NCI-H524 (cell line): ENCODE results near the gene GREM2.

Source experiments
- DNase-seq, 2 experiments: peaks; one replicate each; lab custom pipeline; 2025; lab: John Stamatoyannopoulos, UW

Gene GREM2

DNA sequence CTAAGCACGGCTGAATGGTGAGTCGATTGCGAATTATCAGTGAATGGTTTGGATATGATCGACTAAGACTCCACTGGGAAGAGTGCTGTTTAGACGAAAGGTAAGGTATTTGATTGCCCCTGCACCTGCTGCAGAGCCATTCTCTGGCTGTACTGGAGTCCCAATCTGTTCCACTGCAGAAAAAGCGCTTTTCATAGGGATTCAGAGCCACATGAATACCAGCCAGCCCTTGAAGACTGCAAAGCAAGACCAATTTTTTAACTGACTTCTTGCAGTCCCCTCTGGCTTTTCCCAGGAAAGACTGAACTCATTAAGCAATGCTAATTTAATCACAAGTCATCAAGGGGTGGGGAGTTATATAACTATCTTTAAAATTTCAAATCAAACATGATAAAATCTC, 1.3 kb downstream of the GREM2 start:
- peak in 1 of 2 experiments; percentile 18 for DNase-seq

DNA sequence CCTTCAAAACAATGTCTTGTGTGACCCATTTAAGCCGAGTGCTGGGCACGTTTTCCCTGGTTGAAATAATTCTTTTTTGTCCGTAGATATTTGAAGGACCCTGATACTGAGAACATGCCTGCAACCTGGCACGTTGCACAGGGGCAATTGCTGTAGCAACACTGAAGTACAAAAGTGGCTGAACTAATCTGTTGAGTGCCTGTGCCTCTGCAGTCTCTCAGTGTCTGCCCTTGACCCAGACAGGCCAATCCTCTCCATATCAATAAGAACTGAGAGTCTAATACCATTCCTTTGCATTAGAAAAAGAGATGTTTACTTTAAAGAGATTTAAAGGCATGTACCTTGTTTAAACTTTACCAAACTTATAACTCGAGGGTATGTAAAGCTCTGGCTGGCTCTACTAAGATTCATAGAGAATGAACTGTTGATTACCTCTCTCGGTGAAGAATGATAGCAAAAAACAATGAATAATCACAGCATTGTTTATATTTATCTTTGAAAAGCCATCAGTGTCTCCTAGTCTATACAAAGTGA, 2.4 kb downstream of the GREM2 start:
- no peak for DNase-seq

DNA sequence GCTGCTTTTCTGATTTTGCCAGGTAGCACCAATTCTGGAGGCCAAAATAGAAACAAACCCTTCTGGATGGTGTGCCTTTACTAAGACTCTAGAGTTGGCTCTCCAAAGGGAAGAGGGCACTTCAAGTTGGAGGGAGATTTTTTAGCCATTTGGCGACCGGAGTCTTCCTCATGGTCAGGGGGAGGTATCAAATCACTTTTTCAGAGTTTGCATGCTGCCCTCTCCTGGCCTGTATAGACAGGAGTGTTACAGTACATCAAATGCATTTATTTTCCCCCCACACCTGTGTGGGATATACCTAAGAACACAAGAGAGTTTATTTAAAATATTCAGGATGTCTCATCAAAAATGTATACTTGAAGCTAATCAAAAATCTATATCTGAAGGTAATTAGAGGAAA, 3.2 kb downstream of the GREM2 start:
- peak in 1 of 2 experiments; percentile 64 for DNase-seq

GRCh38 chr1:240607006-240607405, 4.9 kb downstream of the GREM2 start:
- no peak for DNase-seq

DNA sequence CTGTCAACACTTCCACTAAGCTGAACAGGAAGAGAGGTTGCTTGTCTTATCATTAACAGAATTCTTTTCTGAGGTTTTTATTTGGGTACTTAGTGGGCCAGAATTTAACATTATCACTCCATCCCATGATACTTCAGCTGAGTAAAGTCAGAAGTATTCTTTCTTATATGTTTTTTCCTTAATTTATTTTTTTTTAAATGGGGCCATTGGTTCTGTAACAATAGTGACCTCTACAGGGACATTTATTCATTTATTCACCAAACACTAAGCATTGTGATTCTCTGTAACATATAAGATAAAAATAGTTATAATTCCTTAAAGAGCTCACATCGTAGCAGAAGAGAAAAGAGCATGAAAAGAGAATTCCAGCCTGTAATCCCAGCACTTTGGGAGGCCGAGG, 9.8 kb downstream of the GREM2 start:
- DNase-seq: no peak

GRCh38 chr1:240599830-240600229, 12.1 kb downstream of the GREM2 start:
- DNase-seq: no peak

- no peak for DNase-seq
Observed at GRCh38 chr1:240599299-240599698, 12.7 kb downstream of the GREM2 start.

DNA sequence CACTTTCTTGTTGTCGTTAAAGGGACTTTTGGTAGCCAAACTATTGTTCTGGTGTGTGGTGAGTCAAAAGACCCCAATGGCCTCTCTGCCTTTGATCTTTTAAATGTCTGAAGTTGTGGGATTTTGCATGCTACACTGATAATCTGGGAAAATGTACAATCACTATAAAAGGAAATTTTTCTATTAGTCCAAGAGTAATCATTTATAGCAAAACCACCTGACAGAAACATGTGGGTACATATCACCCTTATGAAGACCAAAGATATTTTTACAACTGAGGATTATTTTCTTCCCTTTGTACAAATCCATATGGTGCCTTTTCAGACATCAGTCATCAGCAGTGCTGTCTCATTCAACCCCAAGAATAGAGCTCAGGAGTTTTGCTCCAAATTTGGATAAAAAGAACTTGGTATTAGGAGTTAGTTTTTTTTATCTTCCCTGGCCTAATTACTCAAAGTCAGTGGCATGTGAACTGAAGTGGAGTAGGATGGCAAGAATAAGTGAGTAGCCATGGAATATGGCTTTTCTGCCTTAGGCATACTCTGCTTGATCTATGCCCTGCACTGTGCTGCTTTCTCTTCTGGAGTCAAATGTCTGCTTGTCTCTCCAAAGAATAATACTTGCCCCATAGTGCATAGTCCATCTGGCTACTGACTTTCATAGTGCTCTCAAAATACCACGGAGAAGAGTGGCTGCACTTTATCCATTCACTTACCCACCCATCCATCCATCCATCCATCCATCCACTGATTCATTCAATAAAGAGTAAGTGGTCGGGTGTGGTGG, 13.5 kb downstream of the GREM2 start:
- DNase-seq: no peak

DNA sequence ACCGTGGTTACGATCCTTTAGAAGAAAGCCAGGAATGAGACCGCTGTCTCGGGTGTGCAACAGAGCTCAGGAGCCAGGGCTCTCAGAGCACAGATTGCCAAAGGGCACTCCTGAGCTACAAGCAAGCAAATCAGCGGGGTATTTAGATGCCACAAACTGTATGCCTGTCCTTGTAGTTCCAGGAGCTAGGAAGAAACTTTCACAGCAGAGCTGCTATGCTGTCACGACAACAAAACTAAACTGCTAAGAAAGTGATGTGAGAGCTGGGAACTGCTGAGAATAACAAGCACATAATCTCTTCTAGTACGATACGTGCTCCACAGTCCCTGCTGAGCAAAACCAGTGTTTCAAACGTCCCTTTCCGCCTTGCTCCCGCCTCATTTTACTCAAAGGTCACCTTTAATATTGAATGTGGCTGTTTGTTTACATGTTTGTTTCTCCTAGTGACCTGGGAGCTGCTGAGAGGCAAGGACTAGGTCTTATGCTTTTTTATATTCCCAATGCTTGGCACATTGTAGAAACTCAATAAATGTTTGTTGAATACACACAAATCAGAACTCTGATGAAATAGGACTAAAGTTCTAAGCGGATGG, 14.7 kb downstream of the GREM2 start:
- no peak for DNase-seq

GRCh38 chr1:240595476-240595875, 16.5 kb downstream of the GREM2 start:
- DNase-seq: peak in 1 of 2 experiments; percentile 33

DNA sequence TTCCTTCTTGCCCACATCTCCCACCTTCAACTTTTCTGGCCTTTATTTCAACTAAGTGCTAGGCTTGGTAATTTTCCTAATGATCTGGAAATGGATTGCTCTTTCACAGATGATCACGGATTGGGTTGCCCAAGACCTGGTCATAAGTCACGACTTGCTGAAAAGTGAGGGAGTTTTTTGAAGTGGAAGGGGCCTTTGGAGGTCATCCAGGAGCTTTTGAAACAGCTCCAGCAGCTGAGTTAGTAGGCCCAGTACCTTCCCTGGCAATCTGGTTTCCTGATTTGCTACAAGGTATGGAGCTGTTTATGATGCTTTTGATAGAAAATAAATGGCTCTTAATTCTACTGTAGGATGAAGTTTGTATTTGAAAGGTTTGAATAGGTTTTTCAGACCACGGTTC, 20.4 kb downstream of the GREM2 start:
- no peak for DNase-seq

DNA sequence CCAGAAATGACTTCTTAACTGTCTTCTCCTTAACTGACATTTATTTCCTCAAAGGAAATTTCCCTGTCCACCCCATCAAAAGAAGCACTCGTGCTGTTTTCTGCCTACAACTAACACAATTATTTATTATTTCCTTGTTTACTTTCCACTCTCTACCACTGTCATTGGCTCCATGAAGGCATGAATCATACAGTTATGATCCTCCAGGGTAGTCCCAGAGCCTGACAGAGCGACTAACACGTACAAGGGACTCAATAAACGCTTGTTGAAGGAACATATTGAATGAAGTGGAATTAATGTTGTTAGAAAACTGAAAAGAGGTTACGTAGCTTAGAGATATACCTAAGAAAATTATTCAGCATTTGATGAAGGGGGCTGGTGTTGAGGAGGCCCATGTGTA, 20.9 kb downstream of the GREM2 start:
- DNase-seq: no peak

- peak in 1 of 2 experiments; percentile 30 for DNase-seq
Observed at GRCh38 chr1:240589585-240590110, 22.3 kb downstream of the GREM2 start.

DNA sequence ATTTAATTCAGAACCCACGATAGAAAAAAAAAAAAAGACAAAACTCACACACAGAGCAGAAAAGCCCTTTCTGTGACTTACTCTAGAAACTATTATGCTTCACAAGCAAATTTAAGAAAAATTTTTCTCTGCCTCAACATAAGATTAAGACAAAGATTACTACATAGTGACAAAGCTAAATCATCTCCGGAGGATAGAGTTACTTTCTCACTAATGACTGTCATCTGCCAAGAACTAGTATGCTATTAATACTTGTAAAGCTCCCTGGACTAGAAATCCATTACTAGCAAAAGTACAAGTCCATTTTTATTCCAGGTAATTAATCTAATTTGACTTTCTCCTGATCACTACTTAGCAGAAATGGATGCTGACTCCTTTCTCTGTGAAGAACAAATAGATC, 25.9 kb downstream of the GREM2 start:
- peak in 1 of 2 experiments; percentile 30 for DNase-seq

DNA sequence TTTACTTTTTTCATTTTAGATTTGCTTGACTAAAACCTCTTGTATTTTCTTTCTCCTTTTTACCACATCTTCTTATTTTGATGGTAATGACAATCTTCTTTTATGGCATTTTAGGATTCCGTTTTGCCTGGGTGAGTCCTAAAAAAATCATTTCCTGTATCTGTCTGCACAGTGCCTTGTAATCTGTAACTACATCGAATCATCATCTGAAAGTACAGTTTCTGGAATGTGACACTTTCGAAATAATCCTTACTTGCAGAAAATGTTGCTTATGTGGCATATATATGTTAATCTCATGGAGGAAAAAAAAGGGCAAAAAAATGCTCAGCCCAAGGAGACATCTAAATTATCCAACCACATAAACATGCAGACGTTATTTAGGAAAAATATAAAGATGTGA, 29.0 kb downstream of the GREM2 start:
- DNase-seq: no peak

DNA sequence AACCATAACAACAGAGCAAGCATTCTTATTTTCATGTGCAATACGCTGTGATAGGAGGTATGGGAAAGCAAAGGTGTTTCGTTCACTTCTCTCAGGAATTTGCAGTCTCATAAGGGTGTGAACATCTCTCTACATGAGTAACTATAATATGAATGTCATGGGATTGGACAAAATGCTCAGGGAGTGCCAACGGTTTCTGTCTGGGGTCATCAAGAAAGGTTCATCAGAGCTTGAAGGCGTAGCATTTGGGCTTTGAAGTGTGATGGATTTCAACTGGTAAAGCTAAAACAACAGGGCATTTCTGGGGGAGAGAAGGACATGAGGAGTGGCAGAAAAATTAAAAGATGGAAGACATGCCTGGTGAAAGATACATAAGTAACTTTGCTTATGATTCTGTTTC, 32.4 kb downstream of the GREM2 start:
- DNase-seq: no peak

DNA sequence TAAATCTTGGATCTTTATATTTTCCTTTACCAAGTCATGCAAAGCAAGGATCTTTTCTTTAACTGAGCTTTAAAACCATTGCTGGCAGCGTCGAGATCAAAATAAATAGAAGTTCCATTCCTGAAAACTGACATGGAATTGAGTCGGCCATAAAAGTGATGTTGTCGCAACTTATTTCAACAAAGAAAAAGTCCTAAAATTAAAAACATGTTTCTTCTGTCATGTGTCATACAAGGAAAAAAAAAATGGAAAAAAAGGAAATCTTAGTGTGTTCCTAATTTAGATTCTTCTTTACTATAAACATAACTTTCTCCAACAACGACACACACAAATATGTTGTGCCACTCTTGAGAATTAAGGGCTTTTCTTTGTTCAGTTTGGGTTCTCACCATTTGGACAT, 34.9 kb downstream of the GREM2 start:
- no peak for DNase-seq

GRCh38 chr1:240575981-240576662, 35.8 kb downstream of the GREM2 start:
- DNase-seq: peak; percentile 47 to 64

GRCh38 chr1:240572328-240572727, 39.6 kb downstream of the GREM2 start:
- DNase-seq: peak in 1 of 2 experiments; percentile 20

DNA sequence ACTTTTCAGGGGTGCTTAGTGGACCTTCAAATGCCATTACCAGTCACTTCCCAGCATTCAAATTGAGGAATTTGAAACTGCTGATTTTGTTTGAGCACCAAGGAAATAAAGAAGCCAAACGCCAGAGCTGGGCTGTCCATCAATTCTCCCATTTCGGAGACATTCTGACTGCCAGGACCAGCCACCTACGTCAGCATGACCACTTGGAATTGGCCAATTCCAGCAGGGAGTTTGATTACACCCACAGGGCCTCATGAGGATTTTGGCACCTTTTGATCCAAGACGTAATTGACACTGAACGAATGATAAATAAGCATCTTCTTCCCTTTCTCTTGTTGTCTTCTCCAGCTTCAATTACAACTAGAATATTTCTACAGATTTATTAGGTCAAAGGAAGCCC, 40.2 kb downstream of the GREM2 start:
- no peak for DNase-seq

DNA sequence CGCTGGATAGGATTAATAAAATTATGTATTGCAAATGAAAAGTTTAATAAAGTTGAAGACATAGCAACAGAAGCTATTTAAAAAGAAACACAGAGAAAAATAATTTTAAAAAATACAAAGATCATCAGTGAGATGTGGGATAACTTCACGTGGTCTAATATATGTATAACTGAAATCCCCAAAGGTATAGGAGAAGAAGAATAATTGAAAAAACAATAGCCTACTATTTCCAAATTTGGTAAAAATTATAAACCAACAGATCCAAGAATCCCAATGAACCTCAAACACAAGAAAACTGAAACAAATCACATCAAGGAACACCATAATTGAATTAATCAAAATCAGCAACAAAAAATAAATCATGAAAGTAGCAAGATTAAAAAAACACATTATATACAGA, 44.9 kb downstream of the GREM2 start:
- DNase-seq: no peak

DNA sequence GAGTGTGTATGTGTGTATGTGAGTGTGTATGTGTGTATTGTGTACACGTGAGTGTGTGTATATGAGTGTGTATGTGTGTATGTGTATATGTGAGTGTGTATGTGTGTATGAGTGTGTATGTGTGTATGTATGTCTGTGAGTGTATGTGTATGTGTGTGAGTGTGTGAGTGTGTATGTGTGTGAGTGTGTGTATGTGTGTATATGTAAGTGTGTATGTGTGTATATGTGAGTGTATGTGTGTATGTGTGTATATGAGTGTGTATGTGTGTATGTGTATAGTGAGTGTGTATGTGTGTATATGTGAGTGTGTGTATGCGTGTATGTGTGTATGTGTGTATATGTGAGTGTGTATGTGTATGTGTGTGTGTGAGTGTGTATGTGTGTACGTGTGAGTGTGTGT, 49.2 kb downstream of the GREM2 start:
- DNase-seq: no peak
